Neural progenitor cell (in vitro differentiated cells): ENCODE measurements around the gene CYP3A7. TPM values are rescaled to one million over a fixed set of nuclear protein-coding genes. Genes with fewer than 3 reads are reported as not detected.
"Not testable (repeated sequence)": the region's sequence is repeated elsewhere in the genome, so short reads cannot be mapped to it uniquely, and the experiment has no call there.

ENCODE experiments used
- DNase-seq: peaks from one replicate; pipeline ENCODE4 v3.0.0-alpha.2; 2016; ENCODE audit warnings: low spot score
- H2AFZ ChIP-seq: fragments of 200-600 bp; sonication (generic); replicated peaks from 2 replicates; pipeline ENCODE4 v1.6.1; 2016; ENCODE audit warnings: antibody characterized with exemption
- H3F3A ChIP-seq: fragments of 200-600 bp; sonication (generic); 2 replicates; pipeline ENCODE4 v1.6.1; 2016; ENCODE audit warnings: antibody characterized with exemption, low read depth
- H3K27ac ChIP-seq: fragments of 200-600 bp; sonication (generic); 2 replicates; pipeline ENCODE4 v1.5.1; 2016; ENCODE audit warnings: mild to moderate bottlenecking
- H3K27me3 ChIP-seq: fragments of 200-600 bp; sonication (generic); 2 replicates; pipeline ENCODE4 v1.6.1; 2016; ENCODE audit warnings: mild to moderate bottlenecking, moderate library complexity
- H3K36me3 ChIP-seq: fragments of 200-600 bp; sonication (generic); 2 replicates; pipeline ENCODE4 v1.5.1; 2016
- H3K4me1 ChIP-seq: fragments of 200-600 bp; sonication (generic); 2 replicates; pipeline ENCODE4 v1.6.1; 2016; ENCODE audit warnings: mixed run types
- H3K4me2 ChIP-seq: fragments of 200-600 bp; sonication (generic); 2 replicates; pipeline ENCODE4 v1.6.1; 2016
- H3K4me3 ChIP-seq: fragments of 200-600 bp; sonication (generic); 2 replicates; pipeline ENCODE4 v1.5.1; 2016
- H3K79me2 ChIP-seq: fragments of 200-600 bp; sonication (generic); 2 replicates; pipeline ENCODE4 v1.6.1; 2016; ENCODE audit warnings: low read depth
- H3K9ac ChIP-seq: fragments of 200-600 bp; sonication (generic); 2 replicates; pipeline ENCODE4 v1.6.1; 2016
- H3K9me3 ChIP-seq: fragments of 200-600 bp; sonication (generic); 2 replicates; pipeline ENCODE4 v1.5.1; 2016; ENCODE audit warnings: low read depth
- H4K20me1 ChIP-seq: fragments of 200-600 bp; sonication (generic); 2 replicates; pipeline ENCODE4 v1.6.1; 2016; ENCODE audit warnings: low read depth
- H3K27ac Mint-ChIP-seq: 3 replicates; pipeline ENCODE4 v1.8.0; 2021; ENCODE audit warnings: mixed read lengths
- H3K27me3 Mint-ChIP-seq: 2 replicates; pipeline ENCODE4 v1.8.0; 2022; ENCODE audit warnings: low read depth, mild to moderate bottlenecking, inconsistent platforms, moderate library complexity, mixed read lengths; ENCODE audit not compliant: insufficient read depth
- H3K36me3 Mint-ChIP-seq: 3 replicates; pipeline ENCODE4 v1.8.0; 2021; ENCODE audit warnings: mixed read lengths
- H3K4me1 Mint-ChIP-seq: 3 replicates; pipeline ENCODE4 v1.8.0; 2021; ENCODE audit warnings: mixed read lengths
- H3K4me3 Mint-ChIP-seq: 3 replicates; pipeline ENCODE4 v1.8.0; 2021; ENCODE audit warnings: mild to moderate bottlenecking, moderate library complexity, mixed read lengths
- H3K9me3 Mint-ChIP-seq: 3 replicates; pipeline ENCODE4 v1.8.0; 2020; ENCODE audit warnings: mixed read lengths
- EZH2 ChIP-seq: fragments of 200-600 bp; sonication (generic); IDR thresholded peaks from 2 replicates; pipeline ENCODE4 v1.6.1; 2017; ENCODE audit warnings: antibody characterized with exemption, mild to moderate bottlenecking, moderate library complexity
- EZH2phosphoT487 ChIP-seq: fragments of 200-600 bp; sonication (generic); IDR thresholded peaks from 2 replicates; pipeline ENCODE4 v1.6.1; 2017; ENCODE audit warnings: antibody characterized with exemption
- total RNA-seq: library from RNA; depleted of rRNA; stranded (reverse); fragments of >200 nt; gene quantifications from 2 replicates; pipeline ENCODE4 v1.2.3, GENCODE V29; 2015; ENCODE audit warnings: low replicate concordance
- TF ChIP-seq, protein P1 (sequence below): fragments of 200-600 bp; sonication (generic); IDR thresholded peaks from 2 replicates; pipeline ENCODE4 v1.5.1; 2017; ENCODE audit warnings: antibody characterized with exemption, mild to moderate bottlenecking

CYP3A7 gene
- total RNA-seq, 1 donor from 2014 or later = not detected

GRCh38 chr7:99730238-99730810 is 4.7 kb downstream of the CYP3A7 start:
- TF ChIP-seq EZH2 (no peak), EZH2phosphoT487 (no peak)
- TF ChIP-seq, protein P1, sequence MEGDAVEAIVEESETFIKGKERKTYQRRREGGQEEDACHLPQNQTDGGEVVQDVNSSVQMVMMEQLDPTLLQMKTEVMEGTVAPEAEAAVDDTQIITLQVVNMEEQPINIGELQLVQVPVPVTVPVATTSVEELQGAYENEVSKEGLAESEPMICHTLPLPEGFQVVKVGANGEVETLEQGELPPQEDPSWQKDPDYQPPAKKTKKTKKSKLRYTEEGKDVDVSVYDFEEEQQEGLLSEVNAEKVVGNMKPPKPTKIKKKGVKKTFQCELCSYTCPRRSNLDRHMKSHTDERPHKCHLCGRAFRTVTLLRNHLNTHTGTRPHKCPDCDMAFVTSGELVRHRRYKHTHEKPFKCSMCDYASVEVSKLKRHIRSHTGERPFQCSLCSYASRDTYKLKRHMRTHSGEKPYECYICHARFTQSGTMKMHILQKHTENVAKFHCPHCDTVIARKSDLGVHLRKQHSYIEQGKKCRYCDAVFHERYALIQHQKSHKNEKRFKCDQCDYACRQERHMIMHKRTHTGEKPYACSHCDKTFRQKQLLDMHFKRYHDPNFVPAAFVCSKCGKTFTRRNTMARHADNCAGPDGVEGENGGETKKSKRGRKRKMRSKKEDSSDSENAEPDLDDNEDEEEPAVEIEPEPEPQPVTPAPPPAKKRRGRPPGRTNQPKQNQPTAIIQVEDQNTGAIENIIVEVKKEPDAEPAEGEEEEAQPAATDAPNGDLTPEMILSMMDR = no peak
- no peak overlapping the region for H3K4me3 Mint-ChIP-seq
- Histone ChIP-seq H3K4me3 (no peak overlapping the region), H3K4me1 (no peaks in the 10 kb centered on the region), H3K27ac (no peak overlapping the region), H3K36me3 (no peaks in the 10 kb centered on the region), H4K20me1 (no peaks in the 10 kb centered on the region), H3F3A (no peaks in the 10 kb centered on the region), H3K79me2 (no peaks in the 10 kb centered on the region), H3K4me2 (no peak overlapping the region), H3K9ac (no peak overlapping the region), H3K9me3 (no peaks in the 10 kb centered on the region), H3K27me3 (no peaks in the 10 kb centered on the region), H2AFZ (no peak overlapping the region)
- no peaks in the 10 kb centered on the region for H3K36me3 Mint-ChIP-seq
- no peak overlapping the region for H3K27ac Mint-ChIP-seq
- H3K9me3 Mint-ChIP-seq = no peaks in the 10 kb centered on the region
- no peak for DNase-seq
- H3K4me1 Mint-ChIP-seq = no peaks in the 10 kb centered on the region
- no peaks in the 10 kb centered on the region for H3K27me3 Mint-ChIP-seq

DNA sequence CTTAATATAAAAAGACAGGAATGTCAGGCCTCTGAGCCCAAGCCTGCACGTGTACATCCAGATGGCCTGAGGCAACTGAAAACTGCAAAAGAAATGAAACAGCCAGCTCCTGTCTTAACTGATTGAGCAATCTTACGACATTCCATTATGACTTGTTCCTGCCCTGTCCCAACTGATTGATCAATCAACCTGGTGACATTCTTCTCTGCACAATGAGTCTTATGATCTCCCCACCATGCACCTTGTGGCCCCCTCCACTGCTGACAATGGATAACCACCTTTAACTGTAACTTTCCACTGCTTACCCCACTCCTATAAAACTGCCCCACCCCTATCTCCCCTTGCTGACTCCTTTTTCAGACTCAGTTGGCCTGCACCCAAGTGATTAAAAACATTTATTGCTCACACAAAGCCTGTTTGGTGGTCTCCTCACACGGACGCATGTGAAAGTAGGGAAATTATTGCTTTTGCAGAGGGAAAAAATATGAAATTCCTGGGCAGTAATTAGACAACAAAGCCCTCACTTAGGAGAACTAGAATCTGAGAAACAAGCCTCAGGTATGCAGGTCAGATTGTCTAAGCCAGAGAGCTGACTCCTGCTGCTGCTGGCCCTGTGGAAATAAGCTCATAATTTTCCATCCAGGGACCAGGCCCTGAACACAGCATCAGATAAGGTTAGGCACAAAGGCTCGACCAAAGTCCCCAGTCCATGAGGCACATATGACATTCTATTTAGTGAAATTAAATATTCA is 5.3 kb downstream of the CYP3A7 start:
- Histone ChIP-seq H2AFZ (no peak overlapping the region), H3K9ac (no peak overlapping the region), H3K36me3 (no peaks in the 10 kb centered on the region), H3K4me3 (no peak overlapping the region), H3K4me1 (no peaks in the 10 kb centered on the region), H3K27ac (no peak overlapping the region), H4K20me1 (no peaks in the 10 kb centered on the region), H3F3A (no peaks in the 10 kb centered on the region), H3K9me3 (no peaks in the 10 kb centered on the region), H3K27me3 (no peaks in the 10 kb centered on the region), H3K79me2 (no peaks in the 10 kb centered on the region), H3K4me2 (no peak overlapping the region)
- Mint-ChIP-seq H3K27me3 (no peaks in the 10 kb centered on the region), H3K9me3 (no peaks in the 10 kb centered on the region), H3K4me1 (no peaks in the 10 kb centered on the region), H3K36me3 (no peaks in the 10 kb centered on the region), H3K27ac (no peak overlapping the region), H3K4me3 (no peak overlapping the region)
- no peak for DNase-seq
- TF ChIP-seq EZH2 (no peak), EZH2phosphoT487 (no peak)
- TF ChIP-seq, protein P1 = no peak

DNA sequence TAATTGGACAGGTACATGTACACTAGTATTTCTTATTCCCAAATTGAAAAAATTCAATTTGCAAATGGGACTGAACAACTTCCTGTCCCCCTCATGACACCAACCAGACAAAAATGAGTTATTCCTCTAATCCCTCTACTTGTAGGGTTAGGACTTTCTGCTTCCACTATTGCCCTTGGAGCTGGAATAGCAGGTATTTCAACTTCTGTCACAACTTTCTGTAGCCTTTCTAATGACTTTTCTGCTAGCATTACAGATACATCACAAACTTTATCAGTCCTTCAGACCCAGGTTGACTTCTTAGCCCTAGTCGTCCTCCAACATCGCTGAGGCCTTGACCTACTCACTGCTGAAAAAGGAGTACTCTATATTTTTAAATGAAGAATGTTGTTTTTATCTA is 6.4 kb downstream of the CYP3A7 start:
- Histone ChIP-seq H3K79me2 (no peaks in the 10 kb centered on the region), H3K27ac (no peak overlapping the region), H4K20me1 (no peaks in the 10 kb centered on the region), H3K9me3 (no peaks in the 10 kb centered on the region), H3K4me2 (no peak overlapping the region), H3K9ac (no peak overlapping the region), H3F3A (no peaks in the 10 kb centered on the region), H3K27me3 (no peaks in the 10 kb centered on the region), H3K4me3 (no peak overlapping the region), H3K4me1 (no peaks in the 10 kb centered on the region), H3K36me3 (no peaks in the 10 kb centered on the region), H2AFZ (no peak overlapping the region)
- H3K27ac Mint-ChIP-seq = no peak overlapping the region
- no peaks in the 10 kb centered on the region for H3K36me3 Mint-ChIP-seq
- H3K27me3 Mint-ChIP-seq = no peaks in the 10 kb centered on the region
- no peak for TF ChIP-seq EZH2
- TF ChIP-seq EZH2phosphoT487 = no peak
- TF ChIP-seq, protein P1 = no peak
- no peaks in the 10 kb centered on the region for H3K4me1 Mint-ChIP-seq
- DNase-seq = no peak
- H3K4me3 Mint-ChIP-seq = no peak overlapping the region
- H3K9me3 Mint-ChIP-seq = no peaks in the 10 kb centered on the region

- not testable (repeated sequence) for H3K4me2 ChIP-seq, H3K4me3 Mint-ChIP-seq, H4K20me1 ChIP-seq, H3K4me1 ChIP-seq, H3K9ac ChIP-seq, H3K27ac ChIP-seq, H3F3A ChIP-seq, H3K36me3 Mint-ChIP-seq, DNase-seq, H3K27me3 ChIP-seq, H3K4me3 ChIP-seq, H3K4me1 Mint-ChIP-seq, H3K9me3 ChIP-seq, H2AFZ ChIP-seq, H3K9me3 Mint-ChIP-seq, H3K79me2 ChIP-seq, H3K36me3 ChIP-seq, H3K27me3 Mint-ChIP-seq, H3K27ac Mint-ChIP-seq
Measured at GRCh38 chr7:99723201-99723600, 11.8 kb downstream of the CYP3A7 start.
